HepG2 (cell line): ENCODE measurements around the gene HLF. TPM values are rescaled to one million over a fixed set of nuclear protein-coding genes. Genes with fewer than 3 reads are reported as not detected.

ENCODE experiments used
- DMAP1 ChIP-seq: IDR thresholded peaks from 2 replicates; pipeline ENCODE4 v1.6.1; 2016
- NFIC ChIP-seq: IDR thresholded peaks from 2 replicates; pipeline ENCODE4 v1.6.1; 2012; ENCODE audit warnings: mild to moderate bottlenecking, low read length, inconsistent platforms
- PRDM15 ChIP-seq: sonication (generic); formaldehyde crosslinking; IDR thresholded peaks from 2 replicates; pipeline ENCODE4 v1.4.0; 2020; ENCODE audit warnings: missing genetic modification reagents
- STAT5B ChIP-seq: sonication (generic); formaldehyde crosslinking; IDR thresholded peaks from 2 replicates; pipeline ENCODE4 v1.4.0; 2020; ENCODE audit warnings: missing genetic modification reagents
- UBTF ChIP-seq: sonication (generic); formaldehyde crosslinking; IDR thresholded peaks from 2 replicates; pipeline ENCODE4 v1.4.0; 2020; ENCODE audit warnings: mild to moderate bottlenecking, missing genetic modification reagents
- ZBTB25 ChIP-seq: IDR thresholded peaks from 2 replicates; pipeline ENCODE4 v1.6.1; 2018; ENCODE audit warnings: missing genetic modification reagents
- ZC3H13 ChIP-seq: sonication (generic); formaldehyde crosslinking; IDR thresholded peaks from 2 replicates; pipeline ENCODE4 v1.8.1; 2023; ENCODE audit warnings: mild to moderate bottlenecking, missing genetic modification reagents, moderate library complexity
- ZNF276 ChIP-seq: sonication (generic); formaldehyde crosslinking; IDR thresholded peaks from 2 replicates; pipeline ENCODE4 v1.4.0; 2020; ENCODE audit warnings: mild to moderate bottlenecking, low read depth, missing genetic modification reagents
- ZNF335 ChIP-seq: sonication (generic); formaldehyde crosslinking; IDR thresholded peaks from 2 replicates; pipeline ENCODE4 v1.4.0; 2020; ENCODE audit warnings: missing genetic modification reagents
- ZNF367 ChIP-seq: sonication (generic); formaldehyde crosslinking; IDR thresholded peaks from 2 replicates; pipeline ENCODE4 v1.4.0; 2020; ENCODE audit warnings: missing genetic modification reagents, borderline replicate concordance
- ZNF496 ChIP-seq: sonication (generic); formaldehyde crosslinking; IDR thresholded peaks from 2 replicates; pipeline ENCODE4 v1.8.1; 2023; ENCODE audit warnings: mild to moderate bottlenecking, moderate library complexity, missing genetic modification reagents; ENCODE audit not compliant: insufficient replicate concordance
- ZNF556 ChIP-seq: sonication (generic); formaldehyde crosslinking; IDR thresholded peaks from 2 replicates; pipeline ENCODE4 v1.4.0; 2020; ENCODE audit warnings: mild to moderate bottlenecking, missing genetic modification reagents, borderline replicate concordance
- ZNF558 ChIP-seq: sonication (generic); formaldehyde crosslinking; IDR thresholded peaks from 2 replicates; pipeline ENCODE4 v1.9.0; 2022; ENCODE audit warnings: mild to moderate bottlenecking, missing genetic modification reagents, borderline replicate concordance
- ZNF839 ChIP-seq: sonication (generic); formaldehyde crosslinking; IDR thresholded peaks from 2 replicates; pipeline ENCODE4 v1.4.0; 2020; ENCODE audit warnings: missing genetic modification reagents, mild to moderate bottlenecking, borderline replicate concordance
- polyA plus RNA-seq, 8 experiments: library from polyadenylated mRNA; depleted of rRNA in 3 of 8; stranded (reverse) in 7 of 8; unstranded in 1 of 8; fragments of >200 nt; fragmentation: Illumina TruSeq in 4 of 8; extraction: Trizol in 4 of 8; gene quantifications; 2 replicates each; pipeline versions ENCODE4 v1.2.1 to v1.2.3, GENCODE V29; 2011 to 2016; ENCODE audit warnings: low read depth in 4 of 8, missing spikeins in 1 of 8, mixed read lengths in 1 of 8; ENCODE audit not compliant: insufficient read depth in 1 of 8
- total RNA-seq, 5 experiments: library from RNA; depleted of rRNA; stranded (reverse); fragments of >200 nt; fragmentation: Illumina TruSeq; extraction: Trizol; gene quantifications; 2 replicates each; pipeline ENCODE4 v1.2.3, GENCODE V29; 2016; ENCODE audit warnings: low read depth in 1 of 5
- TF ChIP-seq, protein P1 (sequence below): IDR thresholded peaks from 2 replicates; pipeline ENCODE4 v1.6.1; 2016; ENCODE audit warnings: low read depth, control low read depth
- TF ChIP-seq, protein P2 (sequence below): sonication (generic); formaldehyde crosslinking; IDR thresholded peaks from 2 replicates; pipeline ENCODE4 v1.5.0; 2020; ENCODE audit warnings: mild to moderate bottlenecking, missing genetic modification reagents

Gene HLF
- total and polyA plus RNA-seq, 2 of the 13 experiments (the other 11 are each of a cell fraction or from before 2014, with no cell fraction given) = 202 to 346 TPM

DNA sequence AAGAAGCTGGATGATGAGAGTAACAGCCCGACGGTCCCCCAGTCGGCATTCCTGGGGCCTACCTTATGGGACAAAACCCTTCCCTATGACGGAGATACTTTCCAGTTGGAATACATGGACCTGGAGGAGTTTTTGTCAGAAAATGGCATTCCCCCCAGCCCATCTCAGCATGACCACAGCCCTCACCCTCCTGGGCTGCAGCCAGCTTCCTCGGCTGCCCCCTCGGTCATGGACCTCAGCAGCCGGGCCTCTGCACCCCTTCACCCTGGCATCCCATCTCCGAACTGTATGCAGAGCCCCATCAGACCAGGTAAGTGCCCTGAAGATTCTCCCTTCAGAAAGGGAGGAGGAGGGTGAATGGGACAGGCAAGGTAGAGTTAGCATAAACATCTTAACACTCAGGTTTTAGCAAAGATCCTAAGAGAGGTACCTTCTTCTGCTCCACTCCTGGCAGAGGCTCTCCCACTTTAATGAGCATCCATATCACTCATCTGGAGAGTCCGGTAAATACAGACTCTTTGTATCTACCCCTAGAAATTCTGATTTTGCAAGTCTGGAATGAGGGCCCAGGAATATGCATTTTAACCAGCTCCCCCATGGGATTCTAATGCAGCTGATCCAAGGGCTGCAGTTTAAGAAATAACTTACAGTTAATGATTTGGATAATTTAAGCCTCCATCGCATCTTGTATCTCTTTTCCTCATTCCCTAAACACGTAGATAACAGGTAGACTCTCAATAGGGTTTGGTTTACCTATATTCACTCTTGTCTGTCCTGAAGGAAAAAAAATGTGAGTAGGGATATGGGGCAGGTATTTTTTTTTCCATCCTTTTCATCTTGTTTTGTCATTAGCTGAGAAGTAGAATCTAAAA, 3.3 kb downstream of the HLF start (continued):
- TF ChIP-seq ZNF367 (no peak), UBTF (CRISPR knock-in tag) (peak; percentile 47; the same call in 1 of the 2 replicates), ZNF558 (CRISPR knock-in tag) (no peak; the same call in 1 of the 2 replicates), ZNF839 (CRISPR knock-in tag) (no peak), STAT5B (CRISPR knock-in tag) (no peak), ZNF276 (CRISPR knock-in tag) (0 out of 2 replicates have a peak, but pooled peaks have one; percentile 38), NFIC (no peak), PRDM15 (CRISPR knock-in tag) (no peak), ZNF496 (no peak), DMAP1 (no peak), ZBTB25 (CRISPR knock-in tag) (no peak), ZC3H13 (peak; percentile 61), ZNF556 (no peak), ZNF335 (CRISPR knock-in tag) (no peak)
- TF ChIP-seq, protein P1, sequence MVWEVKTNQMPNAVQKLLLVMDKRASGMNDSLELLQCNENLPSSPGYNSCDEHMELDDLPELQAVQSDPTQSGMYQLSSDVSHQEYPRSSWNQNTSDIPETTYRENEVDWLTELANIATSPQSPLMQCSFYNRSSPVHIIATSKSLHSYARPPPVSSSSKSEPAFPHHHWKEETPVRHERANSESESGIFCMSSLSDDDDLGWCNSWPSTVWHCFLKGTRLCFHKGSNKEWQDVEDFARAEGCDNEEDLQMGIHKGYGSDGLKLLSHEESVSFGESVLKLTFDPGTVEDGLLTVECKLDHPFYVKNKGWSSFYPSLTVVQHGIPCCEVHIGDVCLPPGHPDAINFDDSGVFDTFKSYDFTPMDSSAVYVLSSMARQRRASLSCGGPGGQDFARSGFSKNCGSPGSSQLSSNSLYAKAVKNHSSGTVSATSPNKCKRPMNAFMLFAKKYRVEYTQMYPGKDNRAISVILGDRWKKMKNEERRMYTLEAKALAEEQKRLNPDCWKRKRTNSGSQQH = no peak
- TF ChIP-seq, protein P2, sequence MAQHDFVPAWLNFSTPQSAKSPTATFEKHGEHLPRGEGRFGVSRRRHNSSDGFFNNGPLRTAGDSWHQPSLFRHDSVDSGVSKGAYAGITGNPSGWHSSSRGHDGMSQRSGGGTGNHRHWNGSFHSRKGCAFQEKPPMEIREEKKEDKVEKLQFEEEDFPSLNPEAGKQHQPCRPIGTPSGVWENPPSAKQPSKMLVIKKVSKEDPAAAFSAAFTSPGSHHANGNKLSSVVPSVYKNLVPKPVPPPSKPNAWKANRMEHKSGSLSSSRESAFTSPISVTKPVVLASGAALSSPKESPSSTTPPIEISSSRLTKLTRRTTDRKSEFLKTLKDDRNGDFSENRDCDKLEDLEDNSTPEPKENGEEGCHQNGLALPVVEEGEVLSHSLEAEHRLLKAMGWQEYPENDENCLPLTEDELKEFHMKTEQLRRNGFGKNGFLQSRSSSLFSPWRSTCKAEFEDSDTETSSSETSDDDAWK (CRISPR knock-in tag) = no peak
